Kidney tubule cell (primary cell): Measurements from ENCODE around the gene CHST12.
"Not testable (repeated sequence)": the region's sequence is repeated elsewhere in the genome, so short reads cannot be mapped to it uniquely, and the experiment has no call there.

Experiments used
- DNase-seq: peaks from one replicate; pipeline ENCODE4 v3.0.0-alpha.2; 2018; ENCODE audit warnings: low spot score

Gene CHST12

DNA sequence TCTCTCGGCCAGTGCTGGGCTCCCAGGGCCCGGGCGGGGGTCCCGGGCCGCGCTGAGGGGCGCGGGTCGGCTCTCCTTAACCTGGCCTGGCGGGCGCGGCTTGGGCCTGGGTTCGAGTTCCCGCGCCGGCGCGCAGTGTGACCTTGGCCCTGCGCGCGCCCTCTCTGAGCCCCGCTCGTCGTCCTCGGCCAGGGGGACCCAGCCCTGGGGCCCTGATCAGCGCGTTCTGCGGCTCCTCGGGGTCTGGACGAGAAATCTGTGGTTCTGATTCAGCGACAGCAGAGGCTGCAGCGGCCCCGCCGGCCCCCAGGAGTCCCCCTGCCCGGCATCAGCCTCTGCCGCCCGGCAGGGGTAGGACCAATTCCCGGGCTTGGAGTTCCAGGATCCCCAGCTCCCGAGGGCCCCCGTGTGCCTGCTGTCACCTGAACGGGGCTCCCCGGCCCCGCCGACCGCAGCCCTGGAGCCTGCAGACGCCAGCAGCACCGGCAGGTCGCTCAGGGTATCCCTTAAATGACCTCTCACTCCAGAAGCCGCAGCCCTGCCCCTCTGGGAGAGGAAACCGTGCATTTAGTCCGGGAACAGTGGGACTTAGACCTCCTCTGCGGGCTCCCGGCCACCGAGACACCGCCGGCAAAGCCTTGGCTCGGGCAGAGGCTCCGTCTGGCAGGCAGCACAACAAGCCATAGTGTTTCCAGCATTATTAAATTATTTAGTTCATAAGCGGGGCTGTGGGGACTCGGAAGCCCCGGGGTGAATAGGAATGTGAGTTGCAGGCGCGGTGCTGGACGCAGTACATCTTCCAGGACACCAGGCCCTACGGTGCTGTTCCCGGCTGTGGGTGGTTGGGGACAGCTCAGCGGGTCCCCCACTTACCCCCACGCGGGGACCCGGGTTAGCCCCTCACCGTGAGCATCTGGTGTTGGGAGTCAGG lies 572 bp downstream of the CHST12 start:
- peak; percentile 38 for DNase-seq

DNA sequence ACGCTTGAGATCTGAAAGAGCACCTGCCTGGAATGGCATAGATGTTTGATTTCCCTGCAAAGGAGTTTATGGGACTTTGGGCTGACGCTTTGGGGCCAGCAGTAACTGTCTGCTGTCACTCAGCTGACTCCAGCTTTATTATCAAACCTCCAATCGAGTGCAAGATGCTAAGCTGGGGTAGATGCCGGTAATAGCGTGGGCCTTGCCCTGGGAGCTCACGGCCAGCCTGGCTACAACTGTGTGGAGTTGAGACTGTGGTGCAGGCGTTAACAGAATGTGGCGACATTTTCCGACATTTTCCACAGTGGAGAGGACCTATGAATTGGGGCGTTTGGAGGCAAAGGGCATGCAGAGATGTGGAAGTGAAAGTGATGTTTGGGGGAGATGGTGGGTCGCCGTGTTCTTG lies 1.3 kb downstream of the CHST12 start:
- DNase-seq, result no peak

DNA sequence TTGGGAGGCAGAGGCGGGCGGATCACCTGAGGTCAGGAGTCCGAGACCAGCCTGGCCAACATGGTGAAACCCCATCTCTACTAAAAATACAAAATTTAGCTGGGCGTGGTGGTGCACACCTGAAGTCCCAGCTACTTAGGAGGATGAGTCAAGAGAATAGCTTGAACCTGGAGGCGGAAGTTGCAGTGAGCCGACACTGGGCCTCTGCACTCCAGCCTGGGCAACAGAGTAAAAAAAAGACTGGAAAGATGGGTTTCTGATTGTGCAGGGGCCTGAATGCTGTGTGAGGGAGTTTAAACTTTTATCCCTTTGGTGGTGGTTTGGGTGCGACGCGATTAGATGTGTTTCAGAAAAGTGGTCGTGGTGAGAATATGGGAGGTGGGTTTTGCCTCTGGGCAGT lies 1.8 kb downstream of the CHST12 start:
- no peak for DNase-seq

DNA sequence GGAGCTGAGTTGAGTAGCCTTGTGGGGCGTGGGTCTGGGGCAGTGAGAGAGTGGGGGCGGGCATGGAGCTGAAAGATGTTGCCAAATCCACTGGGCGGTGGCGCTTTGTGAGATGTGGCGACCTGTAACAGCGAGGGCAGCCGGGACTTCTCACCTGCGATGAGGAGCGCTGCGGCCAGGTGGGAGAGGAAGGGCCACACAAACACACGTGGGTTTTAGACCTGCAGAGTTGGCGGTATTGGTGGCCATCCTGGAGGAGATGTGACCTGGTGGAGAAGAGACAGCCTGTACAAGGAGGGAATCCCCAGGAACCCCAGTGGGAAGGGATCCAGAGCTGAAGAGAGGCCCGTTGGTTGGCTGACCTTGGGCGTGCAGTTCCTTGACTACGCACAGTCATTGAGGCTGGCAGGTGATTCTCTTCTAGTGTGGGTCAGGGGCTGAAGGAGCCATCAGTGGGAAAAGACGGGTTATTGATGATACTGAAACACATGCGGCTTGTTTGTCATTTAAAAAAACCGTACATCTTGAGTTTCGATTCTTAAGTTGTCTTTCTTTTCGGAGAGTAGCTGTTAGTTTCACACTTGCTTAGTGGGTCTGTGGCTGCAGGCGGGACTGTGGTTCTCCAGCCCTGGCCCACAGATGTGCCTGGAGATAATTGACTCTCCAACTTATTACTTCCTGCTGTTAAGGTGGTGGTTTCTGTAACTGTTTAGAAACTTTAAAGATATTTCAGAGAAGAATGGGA lies 2.4 kb downstream of the CHST12 start:
- no peak for DNase-seq

DNA sequence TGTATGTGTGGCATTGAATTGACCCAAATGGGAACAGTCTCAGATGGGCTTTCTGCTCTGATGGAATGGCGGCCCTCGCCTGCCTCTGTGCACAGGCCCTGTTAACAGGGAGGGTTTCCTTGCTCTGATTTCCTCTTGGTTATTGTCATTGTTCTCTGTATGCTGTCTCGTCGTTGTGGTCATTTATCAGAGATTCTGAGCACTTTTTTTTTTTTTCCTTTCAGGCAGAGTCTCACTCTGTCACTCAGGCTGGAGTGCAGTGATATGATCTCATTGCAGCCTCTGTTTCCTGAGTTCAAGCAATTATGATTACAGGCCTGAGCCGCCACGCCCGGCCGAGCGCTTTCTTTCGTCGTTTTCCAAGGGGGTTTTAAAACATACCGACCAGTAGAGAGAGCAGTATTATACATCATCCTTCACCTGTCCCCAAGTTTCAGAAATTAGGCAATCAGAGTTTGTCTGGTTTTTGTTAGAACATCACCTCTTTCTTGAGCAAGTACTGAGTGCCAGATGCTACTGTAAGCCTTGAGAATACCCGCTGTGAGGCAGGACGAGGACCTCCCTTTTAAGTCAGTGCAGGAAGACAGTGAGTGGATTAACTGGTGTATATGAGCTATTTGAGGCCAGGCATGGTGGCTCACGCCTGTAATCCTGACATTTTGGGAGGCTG lies 6.5 kb downstream of the CHST12 start:
- no peak for DNase-seq

DNA sequence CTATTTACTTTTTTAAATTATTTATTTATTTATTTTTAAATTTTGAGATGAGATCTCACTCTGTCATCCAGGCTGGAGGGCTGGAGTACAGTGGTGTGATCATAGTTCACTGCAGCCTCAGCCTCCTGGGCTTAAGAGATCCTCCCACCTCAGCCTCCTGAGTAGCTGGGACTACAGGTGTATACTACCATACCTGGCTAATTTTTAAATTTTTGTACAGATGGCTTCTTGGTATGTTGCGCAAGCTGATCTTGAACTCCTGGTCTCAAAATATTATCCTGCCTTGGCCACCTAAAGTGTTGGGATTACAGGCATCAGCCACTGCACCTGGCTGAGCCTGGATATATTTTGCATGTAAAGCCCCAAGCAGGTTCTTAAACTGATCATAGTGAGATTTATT lies 7.6 kb downstream of the CHST12 start:
- DNase-seq, result no peak

DNA sequence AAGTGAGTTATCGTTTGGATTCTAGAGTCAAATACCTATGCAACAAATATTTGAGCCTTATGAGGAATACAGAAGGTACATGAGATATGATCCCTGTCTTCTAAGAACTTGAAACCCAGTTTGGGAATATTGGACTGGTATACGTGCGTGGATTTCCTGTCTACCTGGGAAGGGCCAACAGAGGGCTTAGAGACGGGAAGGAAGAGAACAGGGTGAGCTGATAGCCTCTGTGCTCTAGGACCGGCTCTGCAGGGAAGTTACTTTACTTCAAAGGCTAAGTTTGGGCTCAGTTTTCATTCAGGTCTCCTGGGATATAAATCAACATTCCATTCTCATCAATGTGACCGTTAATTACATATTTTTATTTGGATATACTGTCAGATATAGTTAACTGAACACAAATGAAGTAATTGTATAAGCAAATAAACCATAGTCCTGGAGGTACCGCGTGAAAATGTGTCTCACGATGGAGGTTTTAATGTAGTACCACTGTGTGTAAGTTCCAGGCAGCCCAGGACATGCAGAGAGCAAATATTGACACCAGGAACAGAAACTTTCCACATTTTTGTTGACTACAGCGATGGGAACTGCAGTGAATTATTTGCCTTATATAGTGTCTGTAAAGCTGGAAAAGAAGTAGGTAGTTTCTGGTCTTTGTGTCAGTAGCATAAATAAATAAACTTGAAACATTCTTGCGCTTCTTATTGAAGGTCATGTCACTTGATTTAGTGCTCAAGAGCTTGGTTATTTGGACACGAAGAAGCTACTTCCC lies 8.6 kb downstream of the CHST12 start:
- no peak for DNase-seq

DNA sequence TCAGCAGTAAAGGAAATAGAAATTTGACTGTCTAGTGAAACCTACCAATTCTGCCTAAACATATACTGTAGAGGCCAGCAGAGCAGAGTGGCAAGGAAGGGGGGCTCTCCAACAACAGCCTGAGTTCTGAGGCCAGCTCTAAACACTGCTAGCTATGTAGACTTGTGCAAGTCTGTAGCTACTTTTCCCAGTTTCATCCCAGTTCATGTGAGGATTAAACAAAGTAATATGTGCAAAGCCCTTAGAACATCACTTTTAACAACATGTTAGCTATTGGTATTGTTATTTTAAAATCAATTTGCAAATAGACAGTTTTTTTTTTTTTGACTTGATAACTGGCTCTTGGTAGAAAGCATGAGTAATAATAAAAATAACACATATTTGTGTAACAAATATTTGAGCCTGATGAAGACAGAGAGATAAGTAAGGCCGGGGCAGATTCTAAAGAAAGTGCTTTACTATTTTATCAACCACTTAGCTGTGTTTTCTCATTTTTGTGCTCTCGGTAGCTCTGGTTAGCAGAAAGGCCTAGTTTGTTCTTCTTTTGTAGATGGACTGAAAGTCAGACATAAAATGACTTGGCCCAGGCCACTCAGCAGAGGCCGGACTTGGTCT lies 9.3 kb downstream of the CHST12 start:
- DNase-seq, result no peak

DNA sequence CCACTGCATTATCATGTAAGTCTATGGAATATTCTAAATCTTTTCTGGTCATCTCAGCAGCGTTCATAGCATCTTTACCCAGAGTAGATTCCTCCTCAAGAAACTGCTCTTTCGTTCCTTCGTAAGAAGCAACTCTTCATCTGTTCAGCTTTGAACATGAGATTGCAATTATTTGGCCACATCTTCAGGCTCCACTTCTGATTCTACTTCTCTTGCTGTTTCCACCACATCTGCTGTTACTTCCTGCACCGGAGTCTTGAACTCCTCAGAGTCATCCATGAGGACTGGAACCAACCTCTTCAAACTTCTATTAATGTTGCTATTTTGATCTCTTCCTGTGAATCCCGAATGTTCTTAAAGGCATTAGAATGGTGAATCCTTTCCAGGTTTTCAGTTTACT lies 12.7 kb downstream of the CHST12 start:
- DNase-seq, result no peak

DNA sequence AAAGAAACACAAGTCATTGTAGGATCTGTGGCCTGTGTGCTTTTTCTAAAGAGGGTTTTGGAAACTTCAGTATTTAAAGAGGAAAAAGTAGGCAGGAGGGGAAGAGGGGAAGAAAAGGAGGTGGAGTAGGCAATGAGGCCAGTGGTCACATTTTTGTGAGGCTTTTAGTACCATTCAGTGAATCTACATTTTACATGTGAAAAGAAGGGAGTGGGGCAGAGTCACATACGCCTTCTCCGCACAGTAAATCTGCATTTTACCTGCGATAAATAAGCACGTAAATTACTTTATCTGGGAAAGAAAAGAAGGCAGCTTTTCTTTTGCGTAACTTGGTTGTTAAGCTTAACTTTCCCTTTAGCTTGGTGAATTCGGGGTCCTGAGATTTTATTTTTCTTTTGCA lies 13.2 kb downstream of the CHST12 start:
- DNase-seq, result no peak

DNA sequence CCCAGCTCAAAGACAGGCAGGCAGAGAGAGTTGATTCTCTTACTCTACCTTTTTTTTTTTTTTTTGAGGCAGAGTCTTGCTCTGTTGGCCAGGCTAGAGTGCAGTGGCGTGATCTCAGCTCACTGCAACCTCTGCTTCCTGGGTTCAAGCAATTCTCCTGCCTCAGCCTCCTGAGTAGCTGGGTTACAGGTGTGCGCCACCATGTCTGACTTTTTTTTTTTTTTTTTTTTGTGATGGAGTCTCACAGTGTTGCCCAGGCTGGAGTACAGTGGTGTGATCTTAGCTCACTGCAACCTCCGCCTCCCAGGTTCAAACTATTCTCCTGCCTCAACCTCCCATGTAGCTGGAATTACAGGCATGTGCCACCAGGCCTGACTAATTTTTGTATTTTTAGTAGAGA lies 13.8 kb downstream of the CHST12 start:
- DNase-seq, result not testable (repeated sequence)

DNA sequence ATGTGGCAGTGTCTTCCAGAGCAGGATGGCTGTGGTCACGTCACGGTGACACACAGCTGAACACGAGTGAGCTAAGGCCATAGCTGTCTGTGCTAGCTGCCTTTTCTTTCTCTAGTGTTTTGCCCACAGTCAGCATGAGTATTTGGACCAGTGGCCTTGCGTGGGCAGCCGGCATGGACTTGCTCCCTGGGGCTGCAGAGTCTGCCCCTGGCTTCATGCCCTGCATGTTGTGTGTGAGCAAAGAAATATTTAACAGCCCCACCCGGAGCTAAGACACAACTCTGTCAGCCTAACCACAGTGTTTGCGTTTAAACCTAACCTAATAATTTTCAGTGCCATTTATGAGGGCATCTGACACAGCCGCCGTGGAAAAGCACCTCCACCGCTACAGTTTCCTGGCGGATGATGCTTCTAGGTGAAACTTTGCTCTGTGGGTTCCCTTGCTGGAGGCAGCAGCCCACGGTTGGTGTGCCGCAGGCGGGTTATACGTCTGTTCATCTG lies 14.6 kb downstream of the CHST12 start:
- peak; percentile 18 for DNase-seq

DNA sequence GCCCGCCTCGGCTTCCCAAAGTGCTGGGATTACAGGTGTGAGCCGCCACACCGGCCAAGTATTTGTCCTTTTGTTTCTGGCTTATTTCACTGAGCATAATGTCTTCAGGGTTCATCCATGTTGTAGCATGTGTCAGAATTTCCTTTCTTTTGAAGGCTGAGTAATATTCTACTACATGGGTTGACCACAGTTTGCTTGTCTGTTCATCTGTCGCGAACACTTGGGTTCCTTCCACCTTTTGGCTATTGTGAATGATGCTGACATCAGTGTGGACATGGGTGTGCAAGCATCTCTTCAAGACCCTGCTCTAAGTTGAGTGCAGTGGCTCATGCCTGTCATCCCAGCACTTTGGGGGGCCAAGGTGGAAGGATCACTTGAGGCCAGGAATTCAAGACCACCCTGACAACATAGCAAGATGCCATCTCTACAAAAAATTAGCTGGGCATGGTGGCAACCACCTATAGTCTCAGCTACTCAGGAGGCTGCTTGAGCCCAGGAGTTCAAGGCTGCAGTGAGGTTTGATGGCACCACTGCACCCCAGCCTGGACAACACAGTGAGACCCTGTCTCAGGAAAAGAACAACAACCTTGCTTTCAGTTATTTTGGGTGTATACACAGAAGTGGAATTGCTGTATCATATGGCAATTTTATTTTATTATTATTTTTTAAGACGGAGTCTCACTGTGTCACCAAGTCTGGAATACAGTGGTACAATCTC lies 17.0 kb downstream of the CHST12 start:
- DNase-seq, result no peak

DNA sequence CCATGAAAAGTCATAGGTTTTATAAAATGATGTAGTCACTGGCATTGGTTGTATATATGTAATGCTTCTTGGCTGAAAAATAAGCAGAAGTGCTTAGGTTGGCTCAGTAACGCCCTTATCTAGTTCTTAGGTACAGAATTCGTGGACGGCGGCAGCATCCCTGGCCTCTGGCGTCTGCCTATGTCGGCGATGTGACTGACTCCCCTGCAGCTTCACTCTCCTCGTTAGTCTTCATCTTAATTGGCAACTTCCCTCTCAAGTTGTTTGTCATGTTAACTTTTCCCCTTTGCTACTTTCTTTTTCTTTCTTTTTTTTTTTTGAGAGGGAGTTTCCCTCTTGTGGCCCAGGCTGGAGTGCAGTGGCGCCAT lies 18.5 kb downstream of the CHST12 start:
- no peak for DNase-seq

DNA sequence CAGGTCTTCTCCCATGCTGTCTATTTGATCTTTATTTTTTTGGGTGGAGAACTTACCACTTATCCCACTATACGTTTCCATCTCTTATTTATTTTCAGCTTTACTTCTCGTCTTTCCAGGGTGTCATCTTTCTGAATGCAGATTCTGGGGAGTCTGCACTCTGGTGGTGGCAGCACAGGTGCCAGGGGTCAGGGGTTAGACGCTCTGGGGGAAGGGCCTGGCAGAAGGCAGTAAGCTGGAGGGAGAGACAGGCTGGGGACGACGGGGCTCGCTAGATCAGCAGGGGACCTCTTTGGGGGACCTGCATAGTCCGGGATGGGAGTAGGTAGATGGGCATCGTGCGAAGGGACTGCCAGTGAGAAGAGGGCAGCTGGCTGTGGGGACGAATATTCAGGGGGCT lies 22.3 kb downstream of the CHST12 start:
- no peak for DNase-seq

DNA sequence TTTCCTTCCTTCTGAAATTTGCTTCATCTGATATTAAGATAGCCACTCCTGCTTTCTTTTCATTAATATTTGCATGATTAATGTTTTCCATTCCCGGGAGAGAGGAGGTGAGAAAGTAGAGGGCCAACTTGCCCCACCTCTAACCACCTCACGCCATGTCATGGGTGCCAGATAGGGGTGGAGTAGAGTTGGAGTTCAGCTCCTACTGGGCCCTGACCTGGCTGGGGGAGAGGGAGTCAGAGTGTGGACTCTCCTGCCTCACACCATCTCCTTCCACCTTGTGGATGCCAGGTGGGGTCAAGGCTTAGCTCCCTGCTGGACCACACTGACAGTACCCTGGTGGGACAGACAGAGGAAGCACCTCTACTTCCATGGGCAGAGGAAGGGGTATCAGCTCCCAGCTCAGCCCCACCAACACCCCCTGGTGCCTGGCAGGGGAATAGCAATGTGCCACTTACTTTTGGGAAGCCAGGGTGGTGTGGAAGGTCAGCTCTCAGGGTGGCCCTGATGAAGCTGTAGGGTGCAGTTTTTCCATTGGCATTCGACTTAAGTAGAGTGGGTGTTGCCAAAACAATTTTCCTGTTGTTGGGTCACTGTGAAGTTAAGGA lies 28.0 kb downstream of the CHST12 start:
- DNase-seq, result peak; percentile 9

DNA sequence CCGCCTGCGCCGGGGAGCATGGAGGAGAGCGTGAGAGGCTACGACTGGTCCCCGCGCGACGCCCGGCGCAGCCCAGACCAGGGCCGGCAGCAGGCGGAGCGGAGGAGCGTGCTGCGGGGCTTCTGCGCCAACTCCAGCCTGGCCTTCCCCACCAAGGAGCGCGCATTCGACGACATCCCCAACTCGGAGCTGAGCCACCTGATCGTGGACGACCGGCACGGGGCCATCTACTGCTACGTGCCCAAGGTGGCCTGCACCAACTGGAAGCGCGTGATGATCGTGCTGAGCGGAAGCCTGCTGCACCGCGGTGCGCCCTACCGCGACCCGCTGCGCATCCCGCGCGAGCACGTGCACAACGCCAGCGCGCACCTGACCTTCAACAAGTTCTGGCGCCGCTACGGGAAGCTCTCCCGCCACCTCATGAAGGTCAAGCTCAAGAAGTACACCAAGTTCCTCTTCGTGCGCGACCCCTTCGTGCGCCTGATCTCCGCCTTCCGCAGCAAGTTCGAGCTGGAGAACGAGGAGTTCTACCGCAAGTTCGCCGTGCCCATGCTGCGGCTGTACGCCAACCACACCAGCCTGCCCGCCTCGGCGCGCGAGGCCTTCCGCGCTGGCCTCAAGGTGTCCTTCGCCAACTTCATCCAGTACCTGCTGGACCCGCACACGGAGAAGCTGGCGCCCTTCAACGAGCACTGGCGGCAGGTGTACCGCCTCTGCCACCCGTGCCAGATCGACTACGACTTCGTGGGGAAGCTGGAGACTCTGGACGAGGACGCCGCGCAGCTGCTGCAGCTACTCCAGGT lies 29.7 kb downstream of the CHST12 start:
- no peak for DNase-seq

DNA sequence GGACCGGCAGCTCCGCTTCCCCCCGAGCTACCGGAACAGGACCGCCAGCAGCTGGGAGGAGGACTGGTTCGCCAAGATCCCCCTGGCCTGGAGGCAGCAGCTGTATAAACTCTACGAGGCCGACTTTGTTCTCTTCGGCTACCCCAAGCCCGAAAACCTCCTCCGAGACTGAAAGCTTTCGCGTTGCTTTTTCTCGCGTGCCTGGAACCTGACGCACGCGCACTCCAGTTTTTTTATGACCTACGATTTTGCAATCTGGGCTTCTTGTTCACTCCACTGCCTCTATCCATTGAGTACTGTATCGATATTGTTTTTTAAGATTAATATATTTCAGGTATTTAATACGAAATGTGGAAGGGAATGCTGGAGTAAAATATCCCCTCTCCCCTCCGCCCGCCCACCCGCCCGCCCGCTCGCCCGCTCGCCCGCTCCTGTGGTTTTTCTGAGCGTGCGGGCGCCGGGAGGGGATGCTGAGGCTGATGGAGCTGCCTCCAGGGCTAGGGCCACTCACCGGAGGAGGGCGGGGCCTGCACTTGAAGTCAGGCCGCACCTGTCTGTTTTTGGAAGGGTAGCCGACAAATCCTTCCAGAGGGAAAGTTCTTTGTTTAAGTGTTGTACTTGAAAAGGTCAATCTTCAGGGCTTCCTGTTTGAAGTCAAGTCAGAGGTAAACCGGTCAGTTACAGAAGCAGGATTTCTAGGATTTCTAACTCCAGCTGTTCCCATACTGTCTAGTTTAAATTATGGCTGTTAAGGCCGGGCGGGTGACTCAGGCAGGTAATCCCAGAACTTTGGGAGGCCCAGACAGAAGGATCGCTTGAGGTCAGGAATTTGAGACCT lies 30.5 kb downstream of the CHST12 start:
- no peak for DNase-seq

DNA sequence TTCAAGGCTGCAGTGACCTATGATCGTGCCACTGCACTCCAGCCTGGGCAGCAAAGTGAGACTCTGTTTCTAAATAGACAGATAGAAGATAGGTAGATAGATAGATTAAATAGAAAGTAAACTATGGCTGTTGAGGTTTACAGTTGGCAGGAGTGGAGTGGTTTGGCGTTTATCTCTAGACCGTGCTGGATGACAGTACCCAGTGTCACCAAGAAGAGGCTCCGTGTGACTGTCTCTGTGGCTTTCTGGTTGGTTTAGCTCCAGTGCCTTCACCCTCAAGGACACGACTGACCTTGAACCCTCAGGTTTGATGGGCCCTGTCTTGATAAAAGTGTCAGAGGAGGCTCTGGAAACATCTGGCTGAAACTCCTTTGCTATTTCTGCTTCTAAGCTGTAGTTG lies 31.7 kb downstream of the CHST12 start:
- no peak for DNase-seq
